HG02642 (cell line): ENCODE results near the gene FGD5.

Source experiments
- ATAC-seq: cut with Tn5 transposase; IDR thresholded peaks from one replicate; pipeline ENCODE4 v1.9.1; 2021; ENCODE audit warnings: mild to moderate bottlenecking; ENCODE audit not compliant: unreplicated experiment, poor library complexity

Gene FGD5

GRCh38 chr3:14845180-14845579 lies 26.4 kb downstream of the FGD5 start:
- no peak for ATAC-seq

- ATAC-seq: no peak
Observed at GRCh38 chr3:14845826-14846225, 27.1 kb downstream of the FGD5 start.

- no peak for ATAC-seq
Observed at GRCh38 chr3:14846226-14846880, 27.6 kb downstream of the FGD5 start.

GRCh38 chr3:14847613-14848541 lies 29.1 kb downstream of the FGD5 start:
- ATAC-seq: no peak

GRCh38 chr3:14848906-14849305 lies 30.1 kb downstream of the FGD5 start:
- ATAC-seq: no peak

GRCh38 chr3:14849638-14850230 lies 31.0 kb downstream of the FGD5 start:
- ATAC-seq: no peak

GRCh38 chr3:14852058-14852594 lies 33.4 kb downstream of the FGD5 start:
- no peak for ATAC-seq

GRCh38 chr3:14852717-14853116 lies 34.0 kb downstream of the FGD5 start:
- ATAC-seq: no peak

GRCh38 chr3:14853271-14853951 lies 34.6 kb downstream of the FGD5 start:
- no peak for ATAC-seq

GRCh38 chr3:14857506-14857905 lies 38.7 kb downstream of the FGD5 start:
- ATAC-seq: no peak

GRCh38 chr3:14858105-14858504 lies 39.3 kb downstream of the FGD5 start:
- ATAC-seq: no peak

GRCh38 chr3:14859880-14860279 lies 41.1 kb downstream of the FGD5 start:
- ATAC-seq: no peak

- no peak for ATAC-seq
Observed at GRCh38 chr3:14861031-14861430, 42.3 kb downstream of the FGD5 start.

- ATAC-seq: no peak
Observed at GRCh38 chr3:14861446-14862302, 42.9 kb downstream of the FGD5 start.

- no peak for ATAC-seq
Observed at GRCh38 chr3:14862303-14862660, 43.5 kb downstream of the FGD5 start.

- ATAC-seq: no peak
Observed at GRCh38 chr3:14862661-14863230, 44.0 kb downstream of the FGD5 start.

- no peak for ATAC-seq
Observed at GRCh38 chr3:14863333-14864100, 44.8 kb downstream of the FGD5 start.

GRCh38 chr3:14864131-14864530 lies 45.4 kb downstream of the FGD5 start:
- ATAC-seq: no peak

- ATAC-seq: no peak
Observed at GRCh38 chr3:14866627-14867026, 47.9 kb downstream of the FGD5 start.
